Rectal smooth muscle tissue (tissue), 1 donor: ENCODE results near the gene PRKCH.

Experiments
- H3K27ac ChIP-seq: one replicate; pipeline ENCODE4 v1.7.0; 2013; ENCODE audit warnings: low read depth, low read length, inconsistent platforms
- H3K27me3 ChIP-seq: one replicate; pipeline ENCODE4 v1.7.0; 2013; ENCODE audit warnings: low read length; ENCODE audit not compliant: control insufficient read depth, insufficient read depth
- H3K36me3 ChIP-seq: one replicate; pipeline ENCODE4 v1.7.0; 2013; ENCODE audit warnings: low read length; ENCODE audit not compliant: control insufficient read depth, insufficient read depth
- H3K4me1 ChIP-seq: one replicate; pipeline ENCODE4 v1.7.0; 2013; ENCODE audit warnings: low read length; ENCODE audit not compliant: control insufficient read depth, insufficient read depth
- H3K4me3 ChIP-seq: one replicate; pipeline ENCODE4 v1.7.0; 2013; ENCODE audit warnings: low read length
- H3K9ac ChIP-seq: one replicate; pipeline ENCODE4 v1.7.0; 2013; ENCODE audit warnings: low read length

The PRKCH gene

GRCh38 chr14:61492474-61492873 is 171.1 kb downstream of the PRKCH start:
- Histone ChIP-seq H3K9ac (no peak overlapping the region), H3K27me3 (no peaks in the 10 kb centered on the region), H3K4me1 (no peaks in the 10 kb centered on the region), H3K27ac (no peak overlapping the region), H3K36me3 (no peaks in the 10 kb centered on the region), H3K4me3 (no peak overlapping the region)

GRCh38 chr14:61493239-61493638 is 171.9 kb downstream of the PRKCH start:
- Histone ChIP-seq H3K27ac (no peak overlapping the region), H3K4me1 (no peaks in the 10 kb centered on the region), H3K4me3 (no peak overlapping the region), H3K9ac (no peak overlapping the region), H3K27me3 (no peaks in the 10 kb centered on the region), H3K36me3 (no peaks in the 10 kb centered on the region)

- no peaks in the 10 kb centered on the region for H3K36me3 ChIP-seq
- H3K4me3 ChIP-seq: no peak overlapping the region
- H3K4me1 ChIP-seq: no peaks in the 10 kb centered on the region
- no peak overlapping the region for H3K27ac ChIP-seq
- no peak overlapping the region for H3K9ac ChIP-seq
- no peaks in the 10 kb centered on the region for H3K27me3 ChIP-seq
Measured at GRCh38 chr14:61494018-61494417, 172.6 kb downstream of the PRKCH start.

GRCh38 chr14:61495809-61496208 is 174.4 kb downstream of the PRKCH start:
- Histone ChIP-seq H3K4me3 (no peak overlapping the region), H3K27me3 (no peaks in the 10 kb centered on the region), H3K9ac (no peak overlapping the region), H3K4me1 (no peaks in the 10 kb centered on the region), H3K36me3 (no peaks in the 10 kb centered on the region), H3K27ac (no peak overlapping the region)

GRCh38 chr14:61498303-61498702 is 176.9 kb downstream of the PRKCH start:
- H3K4me3 ChIP-seq: no peak overlapping the region
- H3K9ac ChIP-seq: no peak overlapping the region
- no peaks in the 10 kb centered on the region for H3K27me3 ChIP-seq
- H3K36me3 ChIP-seq: no peaks in the 10 kb centered on the region
- H3K27ac ChIP-seq: no peak overlapping the region
- H3K4me1 ChIP-seq: no peaks in the 10 kb centered on the region

- H3K9ac ChIP-seq: no peak overlapping the region
- no peak overlapping the region for H3K4me3 ChIP-seq
- H3K27me3 ChIP-seq: no peaks in the 10 kb centered on the region
- H3K36me3 ChIP-seq: no peaks in the 10 kb centered on the region
- H3K4me1 ChIP-seq: no peaks in the 10 kb centered on the region
- H3K27ac ChIP-seq: no peak overlapping the region
Measured at GRCh38 chr14:61498811-61499210, 177.4 kb downstream of the PRKCH start.

GRCh38 chr14:61499991-61500390 is 178.6 kb downstream of the PRKCH start:
- no peaks in the 10 kb centered on the region for H3K27me3 ChIP-seq
- H3K27ac ChIP-seq: no peak overlapping the region
- no peaks in the 10 kb centered on the region for H3K36me3 ChIP-seq
- H3K4me3 ChIP-seq: no peak overlapping the region
- no peaks in the 10 kb centered on the region for H3K4me1 ChIP-seq
- no peak overlapping the region for H3K9ac ChIP-seq

- no peak overlapping the region for H3K9ac ChIP-seq
Measured at GRCh38 chr14:61501714-61502458, 180.5 kb downstream of the PRKCH start.

GRCh38 chr14:61502459-61503093 is 181.2 kb downstream of the PRKCH start:
- Histone ChIP-seq H3K4me3 (no peak overlapping the region), H3K9ac (peak overlapping the region; percentile 10), H3K36me3 (no peaks in the 10 kb centered on the region), H3K27ac (peak overlapping the region; percentile 32), H3K27me3 (no peaks in the 10 kb centered on the region), H3K4me1 (no peaks in the 10 kb centered on the region)

More at GRCh38 chr14:61501714-61502458, 180.5 kb downstream of the PRKCH start:
- Histone ChIP-seq H3K27ac (no peak overlapping the region), H3K36me3 (no peaks in the 10 kb centered on the region), H3K4me1 (no peaks in the 10 kb centered on the region), H3K4me3 (no peak overlapping the region), H3K27me3 (no peaks in the 10 kb centered on the region)

GRCh38 chr14:61503167-61503801 is 181.9 kb downstream of the PRKCH start:
- Histone ChIP-seq H3K4me1 (no peaks in the 10 kb centered on the region), H3K27me3 (no peaks in the 10 kb centered on the region), H3K36me3 (no peaks in the 10 kb centered on the region), H3K27ac (peak overlapping the region; percentile 40), H3K4me3 (no peak overlapping the region), H3K9ac (no peak overlapping the region)

GRCh38 chr14:61504901-61505300 is 183.5 kb downstream of the PRKCH start:
- no peaks in the 10 kb centered on the region for H3K4me1 ChIP-seq
- H3K27me3 ChIP-seq: no peaks in the 10 kb centered on the region
- H3K36me3 ChIP-seq: no peaks in the 10 kb centered on the region
- no peak overlapping the region for H3K4me3 ChIP-seq
- H3K9ac ChIP-seq: no peak overlapping the region
- H3K27ac ChIP-seq: no peak overlapping the region

- no peak overlapping the region for H3K4me3 ChIP-seq
- H3K9ac ChIP-seq: no peak overlapping the region
- no peaks in the 10 kb centered on the region for H3K36me3 ChIP-seq
- peak overlapping the region; percentile 44 for H3K27ac ChIP-seq
- H3K27me3 ChIP-seq: no peaks in the 10 kb centered on the region
- H3K4me1 ChIP-seq: no peaks in the 10 kb centered on the region
Measured at GRCh38 chr14:61505815-61506809, 184.7 kb downstream of the PRKCH start.
